ENCODE results near the gene ME1. TPM values are rescaled to one million over a fixed set of nuclear protein-coding genes. Genes with fewer than 3 reads are reported as not detected.
"Not testable (repeated sequence)": the region's sequence is repeated elsewhere in the genome, so short reads cannot be mapped to it uniquely, and the experiment has no call there.

The ME1 gene
- total and polyA plus RNA-seq, 9 donors: 1.4 to 2.5 (median 1.9) TPM

- no CpG with 5 or more reads among the region's 6 CpGs for WGBS (ENCODE audit: insufficient coverage)
- Histone ChIP-seq H3K4me3 (ENCODE audit: low read length) (no peak overlapping the region), H3K4me1 (ENCODE audit: control insufficient read depth, insufficient read depth, low read length) (no peaks in the 10 kb centered on the region), H3K27ac (ENCODE audit: low read length) (no peak overlapping the region), H3K27me3 (ENCODE audit: control insufficient read depth, insufficient read depth, low read length) (no peaks in the 10 kb centered on the region), H3K36me3 (ENCODE audit: control insufficient read depth, insufficient read depth, low read length) (no peaks in the 10 kb centered on the region), H3K9me3 (replicated peaks; ENCODE audit: control insufficient read depth, low read depth, low read length) (no peaks in the 10 kb centered on the region)
- DNase-seq: no peak
These were observed 159.7 kb downstream of the ME1 start for GRCh38 chr6:83270971-83271719.

- H3K27ac ChIP-seq (ENCODE audit: low read length): no peak overlapping the region
- no peaks in the 10 kb centered on the region for H3K27me3 ChIP-seq (ENCODE audit: control insufficient read depth, insufficient read depth, low read length)
- H3K4me3 ChIP-seq (ENCODE audit: low read length): no peak overlapping the region
- no peaks in the 10 kb centered on the region for H3K4me1 ChIP-seq (ENCODE audit: control insufficient read depth, insufficient read depth, low read length)
- no peak for DNase-seq
- H3K9me3 ChIP-seq (replicated peaks; ENCODE audit: control insufficient read depth, low read depth, low read length): no peaks in the 10 kb centered on the region
- no CpG with 5 or more reads among the region's 2 CpGs for WGBS (ENCODE audit: insufficient coverage)
- no peaks in the 10 kb centered on the region for H3K36me3 ChIP-seq (ENCODE audit: control insufficient read depth, insufficient read depth, low read length)
These were observed 165.5 kb downstream of the ME1 start for GRCh38 chr6:83265384-83265783.

DNA sequence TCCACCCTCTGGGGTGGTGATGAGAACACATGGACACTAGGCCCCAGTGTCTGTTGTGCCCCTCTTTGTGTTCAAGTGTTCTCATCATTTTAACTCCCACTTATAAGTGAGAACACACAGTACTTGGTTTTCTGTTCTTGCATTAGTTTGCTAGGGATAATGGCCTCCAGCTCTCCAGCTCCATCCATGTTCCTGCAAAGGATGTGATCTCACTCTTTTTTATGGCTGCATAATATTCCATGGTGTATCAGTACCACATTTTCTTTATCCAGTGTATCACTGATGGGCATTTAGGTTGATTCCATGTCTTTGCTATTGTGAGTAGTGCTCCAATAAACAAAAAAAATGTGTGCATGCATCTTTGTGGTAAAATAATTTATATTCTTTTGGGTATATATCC is 170.3 kb downstream of the ME1 start:
- no peaks in the 10 kb centered on the region for H3K36me3 ChIP-seq (ENCODE audit: control insufficient read depth, insufficient read depth, low read length)
- H3K27ac ChIP-seq (ENCODE audit: low read length): no peak overlapping the region
- no peaks in the 10 kb centered on the region for H3K9me3 ChIP-seq (replicated peaks; ENCODE audit: control insufficient read depth, low read depth, low read length)
- H3K4me1 ChIP-seq (ENCODE audit: control insufficient read depth, insufficient read depth, low read length): no peaks in the 10 kb centered on the region
- no peaks in the 10 kb centered on the region for H3K27me3 ChIP-seq (ENCODE audit: control insufficient read depth, insufficient read depth, low read length)
- no peak overlapping the region for H3K4me3 ChIP-seq (ENCODE audit: low read length)
- no peak for DNase-seq

DNA sequence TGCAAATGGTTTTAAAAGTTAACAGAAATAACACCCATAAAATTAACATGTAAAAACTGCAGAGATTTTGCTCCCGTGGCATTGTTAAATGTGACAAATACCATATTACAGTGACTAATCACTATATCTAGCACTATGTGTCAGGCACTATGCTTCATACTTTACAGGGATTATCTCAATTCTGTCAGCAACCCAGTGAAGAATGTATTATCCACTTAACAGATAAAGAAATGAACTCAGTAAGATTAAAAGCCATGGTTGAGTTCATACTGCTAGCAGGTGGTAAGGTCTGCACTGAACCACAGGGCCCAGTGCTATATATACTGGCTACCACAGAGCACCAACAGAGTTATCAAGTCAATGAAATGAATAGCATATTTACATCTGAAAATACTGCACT is 172.3 kb downstream of the ME1 start:
- no peaks in the 10 kb centered on the region for H3K36me3 ChIP-seq (ENCODE audit: control insufficient read depth, insufficient read depth, low read length)
- DNase-seq: no peak
- no peaks in the 10 kb centered on the region for H3K9me3 ChIP-seq (replicated peaks; ENCODE audit: control insufficient read depth, low read depth, low read length)
- no peak overlapping the region for H3K4me3 ChIP-seq (ENCODE audit: low read length)
- no peaks in the 10 kb centered on the region for H3K4me1 ChIP-seq (ENCODE audit: control insufficient read depth, insufficient read depth, low read length)
- no peak overlapping the region for H3K27ac ChIP-seq (ENCODE audit: low read length)
- no CpG with 5 or more reads among the region's 1 CpG for WGBS (ENCODE audit: insufficient coverage)
- H3K27me3 ChIP-seq (ENCODE audit: control insufficient read depth, insufficient read depth, low read length): no peaks in the 10 kb centered on the region

GRCh38 chr6:83257791-83258190 is 173.1 kb downstream of the ME1 start:
- H3K9me3 ChIP-seq (replicated peaks; ENCODE audit: control insufficient read depth, low read depth, low read length): no peaks in the 10 kb centered on the region
- WGBS (ENCODE audit: insufficient coverage): no CpG with 5 or more reads among the region's 3 CpGs
- no peak overlapping the region for H3K27ac ChIP-seq (ENCODE audit: low read length)
- DNase-seq: no peak
- H3K4me1 ChIP-seq (ENCODE audit: control insufficient read depth, insufficient read depth, low read length): no peaks in the 10 kb centered on the region
- no peaks in the 10 kb centered on the region for H3K36me3 ChIP-seq (ENCODE audit: control insufficient read depth, insufficient read depth, low read length)
- no peak overlapping the region for H3K4me3 ChIP-seq (ENCODE audit: low read length)
- no peaks in the 10 kb centered on the region for H3K27me3 ChIP-seq (ENCODE audit: control insufficient read depth, insufficient read depth, low read length)

- H3K36me3 ChIP-seq (ENCODE audit: control insufficient read depth, insufficient read depth, low read length); H3K4me3 ChIP-seq (ENCODE audit: low read length); H3K9me3 ChIP-seq (replicated peaks; ENCODE audit: control insufficient read depth, low read depth, low read length); H3K27ac ChIP-seq (ENCODE audit: low read length); H3K4me1 ChIP-seq (ENCODE audit: control insufficient read depth, insufficient read depth, low read length); DNase-seq; H3K27me3 ChIP-seq (ENCODE audit: control insufficient read depth, insufficient read depth, low read length): not testable (repeated sequence)
- no CpG with 5 or more reads among the region's 3 CpGs for WGBS (ENCODE audit: insufficient coverage)
These were observed 174.1 kb downstream of the ME1 start for GRCh38 chr6:83256719-83257118.

DNA sequence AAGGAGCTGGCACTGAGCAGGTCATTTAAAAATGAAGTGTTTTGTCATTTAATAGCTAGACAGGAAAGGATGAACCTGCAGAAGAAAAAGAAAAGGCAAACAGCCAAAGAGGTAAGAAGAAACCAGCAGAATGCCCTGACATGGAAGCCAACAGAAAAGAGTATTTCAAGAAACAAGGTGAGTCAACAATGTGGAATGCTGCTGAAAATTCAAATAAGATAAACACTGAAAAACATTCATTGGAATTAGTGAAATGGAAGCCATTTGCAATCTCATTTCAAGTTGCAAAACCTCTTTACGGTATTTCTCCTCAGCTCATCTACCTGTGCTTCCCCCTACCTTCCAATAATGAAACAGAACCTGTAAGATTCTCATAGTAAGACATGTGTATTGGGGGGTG is 178.1 kb downstream of the ME1 start:
- Histone ChIP-seq H3K4me3 (ENCODE audit: low read length) (no peak overlapping the region), H3K4me1 (ENCODE audit: control insufficient read depth, insufficient read depth, low read length) (no peaks in the 10 kb centered on the region), H3K9me3 (replicated peaks; ENCODE audit: control insufficient read depth, low read depth, low read length) (no peaks in the 10 kb centered on the region), H3K36me3 (ENCODE audit: control insufficient read depth, insufficient read depth, low read length) (no peaks in the 10 kb centered on the region), H3K27ac (ENCODE audit: low read length) (no peak overlapping the region), H3K27me3 (ENCODE audit: control insufficient read depth, insufficient read depth, low read length) (no peaks in the 10 kb centered on the region)
- no CpG with 5 or more reads among the region's 1 CpG for WGBS (ENCODE audit: insufficient coverage)
- no peak for DNase-seq

- no peaks in the 10 kb centered on the region for H3K27me3 ChIP-seq (ENCODE audit: control insufficient read depth, insufficient read depth, low read length)
- no peaks in the 10 kb centered on the region for H3K36me3 ChIP-seq (ENCODE audit: control insufficient read depth, insufficient read depth, low read length)
- no peak overlapping the region for H3K4me3 ChIP-seq (ENCODE audit: low read length)
- no peaks in the 10 kb centered on the region for H3K4me1 ChIP-seq (ENCODE audit: control insufficient read depth, insufficient read depth, low read length)
- H3K9me3 ChIP-seq (replicated peaks; ENCODE audit: control insufficient read depth, low read depth, low read length): no peaks in the 10 kb centered on the region
- no peak overlapping the region for H3K27ac ChIP-seq (ENCODE audit: low read length)
- DNase-seq: no peak
These were observed 180.6 kb downstream of the ME1 start for GRCh38 chr6:83250235-83250634.

DNA sequence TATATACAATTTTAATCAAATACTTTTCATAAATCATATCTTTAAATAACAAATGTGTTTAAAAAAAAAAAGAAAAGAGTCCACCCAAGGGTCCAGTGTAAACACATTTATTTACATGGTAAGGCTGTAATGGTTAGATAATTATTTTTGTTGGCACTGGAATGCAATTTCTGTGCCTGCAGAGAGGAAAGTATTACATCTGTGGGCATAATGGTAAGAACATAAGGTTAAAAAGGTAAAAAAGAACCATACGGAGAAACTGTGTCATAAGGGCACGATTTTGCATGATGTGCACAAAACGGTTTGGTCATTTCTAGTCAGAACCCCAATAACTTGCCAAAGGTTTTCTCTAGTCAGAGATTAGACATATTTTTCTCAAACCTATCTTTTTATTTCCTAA is 183.4 kb downstream of the ME1 start:
- no peaks in the 10 kb centered on the region for H3K27me3 ChIP-seq (ENCODE audit: control insufficient read depth, insufficient read depth, low read length)
- WGBS (ENCODE audit: insufficient coverage): no CpG with 5 or more reads among the region's 3 CpGs
- DNase-seq: peak; percentile 9
- no peak overlapping the region for H3K4me3 ChIP-seq (ENCODE audit: low read length)
- H3K27ac ChIP-seq (ENCODE audit: low read length): no peak overlapping the region
- no peaks in the 10 kb centered on the region for H3K36me3 ChIP-seq (ENCODE audit: control insufficient read depth, insufficient read depth, low read length)
- no peaks in the 10 kb centered on the region for H3K9me3 ChIP-seq (replicated peaks; ENCODE audit: control insufficient read depth, low read depth, low read length)
- H3K4me1 ChIP-seq (ENCODE audit: control insufficient read depth, insufficient read depth, low read length): no peaks in the 10 kb centered on the region

DNA sequence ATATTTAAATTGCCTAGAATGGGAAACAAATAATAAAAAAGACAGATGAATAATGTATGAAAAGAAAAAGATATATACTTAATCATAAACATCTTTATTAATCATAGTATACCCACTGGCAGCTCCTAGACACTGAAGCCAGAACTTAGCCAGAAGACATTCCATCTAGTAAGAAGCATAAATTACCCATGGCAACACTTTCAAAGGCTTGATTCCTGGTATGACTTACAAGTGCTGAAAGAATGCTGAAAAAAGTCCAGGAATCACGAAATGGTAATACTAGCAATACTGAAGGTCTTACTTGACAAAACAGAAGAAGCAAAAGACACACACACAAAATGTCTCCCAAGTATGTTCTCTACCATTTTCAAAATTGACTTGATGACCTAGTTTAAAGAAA is 199.7 kb downstream of the ME1 start:
- H3K4me3 ChIP-seq (ENCODE audit: low read length): no peak overlapping the region
- no peaks in the 10 kb centered on the region for H3K4me1 ChIP-seq (ENCODE audit: control insufficient read depth, insufficient read depth, low read length)
- H3K27me3 ChIP-seq (ENCODE audit: control insufficient read depth, insufficient read depth, low read length): no peaks in the 10 kb centered on the region
- no peak overlapping the region for H3K27ac ChIP-seq (ENCODE audit: low read length)
- WGBS (ENCODE audit: insufficient coverage): no CpG with 5 or more reads among the region's 1 CpG
- DNase-seq: peak; percentile 76
- no peaks in the 10 kb centered on the region for H3K36me3 ChIP-seq (ENCODE audit: control insufficient read depth, insufficient read depth, low read length)
- no peaks in the 10 kb centered on the region for H3K9me3 ChIP-seq (replicated peaks; ENCODE audit: control insufficient read depth, low read depth, low read length)

DNA sequence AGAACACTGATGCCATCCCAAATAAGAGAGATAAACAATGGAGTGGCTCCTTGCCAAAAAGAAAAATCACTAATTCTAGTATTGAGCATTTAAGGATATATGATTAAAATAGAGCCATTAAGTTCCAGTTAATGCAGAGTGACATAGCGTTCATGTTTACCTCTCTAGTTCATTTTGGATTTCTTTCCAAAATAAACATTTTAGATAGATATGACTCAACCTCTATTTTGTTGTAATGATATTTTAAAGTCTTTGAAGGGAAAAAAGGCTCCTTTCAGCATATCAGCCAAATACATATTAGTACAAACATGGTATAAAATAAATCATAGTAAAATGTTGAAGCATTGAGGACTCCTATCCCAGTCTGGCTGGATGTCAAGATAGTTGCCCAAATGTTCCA is 204.3 kb downstream of the ME1 start:
- no CpG with 5 or more reads among the region's 1 CpG for WGBS (ENCODE audit: insufficient coverage)
- Histone ChIP-seq H3K27ac (ENCODE audit: low read length) (no peak overlapping the region), H3K4me3 (ENCODE audit: low read length) (no peak overlapping the region), H3K4me1 (ENCODE audit: control insufficient read depth, insufficient read depth, low read length) (no peaks in the 10 kb centered on the region), H3K36me3 (ENCODE audit: control insufficient read depth, insufficient read depth, low read length) (no peaks in the 10 kb centered on the region), H3K27me3 (ENCODE audit: control insufficient read depth, insufficient read depth, low read length) (no peaks in the 10 kb centered on the region), H3K9me3 (replicated peaks; ENCODE audit: control insufficient read depth, low read depth, low read length) (no peaks in the 10 kb centered on the region)
- DNase-seq: no peak

Measured in muscle of leg (tissue), 11 donors.